ENCODE results near the gene PIAS3.

The PIAS3 gene

GRCh38 chr1:145858901-145859490, at the start of gene PIAS3:
PIAS3 (minus strand) TSS chr1:145859081; CDS start chr1:145858990, 91 bp downstream.
- no peak for TF ChIP-seq CTCF (IDR thresholded peaks at IDR 0.05; ENCODE audit: borderline replicate concordance, control extremely low read depth, extremely low read depth, insufficient read depth, missing control alignments)
- in situ Hi-C loops (cut with MboI; ENCODE audit: low sequenced_read_pairs, unreplicated experiment) = no loop called here
- DNase-seq (ENCODE audit: low spot score) = peak; percentile 99

GRCh38 chr1:145908653-145909052, 49.8 kb upstream of the PIAS3 start:
- in situ Hi-C loops (cut with MboI; ENCODE audit: low sequenced_read_pairs, unreplicated experiment) = no loop called here
- DNase-seq (ENCODE audit: low spot score) = no peak
- TF ChIP-seq CTCF (IDR thresholded peaks at IDR 0.05; ENCODE audit: borderline replicate concordance, control extremely low read depth, extremely low read depth, insufficient read depth, missing control alignments) = no peak

- DNase-seq (ENCODE audit: low spot score) = no peak
- no peak for TF ChIP-seq CTCF (IDR thresholded peaks at IDR 0.05; ENCODE audit: borderline replicate concordance, control extremely low read depth, extremely low read depth, insufficient read depth, missing control alignments)
- in situ Hi-C loops (cut with MboI; ENCODE audit: low sequenced_read_pairs, unreplicated experiment) = no loop called here
Measured at GRCh38 chr1:145906954-145907753, 48.3 kb upstream of the PIAS3 start.

GRCh38 chr1:145901312-145902021, 42.6 kb upstream of the PIAS3 start:
- in situ Hi-C loops (cut with MboI; ENCODE audit: low sequenced_read_pairs, unreplicated experiment) = no loop called here
- no peak for TF ChIP-seq CTCF (IDR thresholded peaks at IDR 0.05; ENCODE audit: borderline replicate concordance, control extremely low read depth, extremely low read depth, insufficient read depth, missing control alignments)
- no peak for DNase-seq (ENCODE audit: low spot score)

- no peak for TF ChIP-seq CTCF (IDR thresholded peaks at IDR 0.05; ENCODE audit: borderline replicate concordance, control extremely low read depth, extremely low read depth, insufficient read depth, missing control alignments)
- DNase-seq (ENCODE audit: low spot score) = no peak
- in situ Hi-C loops (cut with MboI; ENCODE audit: low sequenced_read_pairs, unreplicated experiment) = loop anchor here (10.0 kb wide), 1 partner anchor 106 kb away; no protein-coding TSS in a partner anchor
Measured at GRCh38 chr1:145898756-145899155, 39.9 kb upstream of the PIAS3 start.

- no peak for TF ChIP-seq CTCF (IDR thresholded peaks at IDR 0.05; ENCODE audit: borderline replicate concordance, control extremely low read depth, extremely low read depth, insufficient read depth, missing control alignments)
- DNase-seq (ENCODE audit: low spot score) = no peak
- in situ Hi-C loops (cut with MboI; ENCODE audit: low sequenced_read_pairs, unreplicated experiment) = loop anchor here (10.0 kb wide), 1 partner anchor 107 kb away; no protein-coding TSS in a partner anchor
Measured at GRCh38 chr1:145897969-145898368, 39.1 kb upstream of the PIAS3 start.
